Endothelial cell of umbilical vein (primary cell): ENCODE results near the gene XYLT1. TPM values are rescaled to one million over a fixed set of nuclear protein-coding genes. Genes with fewer than 3 reads are reported as not detected.

Experiments
- BruUV-seq: library from RNA; stranded (reverse); fragments of 400-500 nt; replicated peaks from 2 replicates; lab custom pipeline; 2021; lab: Mats Ljungman, UMichigan
- CTCF ChIA-PET: fragments of 300-600, 350-600 bp; sonication (Branson Sonifier 250); formaldehyde crosslinking; loops from one replicate; lab custom pipeline; 2021; ENCODE audit warnings: antibody characterized with exemption, inconsistent platforms; lab: Charles Lee
- POLR2A ChIA-PET: fragments of 300-600, 350-600 bp; sonication (Branson Sonifier 250); formaldehyde crosslinking; loops from one replicate; lab custom pipeline; 2021; ENCODE audit warnings: antibody characterized with exemption, inconsistent platforms; lab: Charles Lee
- DNase-seq: peaks from one replicate; pipeline ENCODE4 v3.0.0-alpha.2; 2011; ENCODE audit warnings: low read depth, low spot score
- FAIRE-seq: peaks from 2 replicates; lab custom pipeline; 2011; peaks lifted over from hg19 to GRCh38; lab: Jason Lieb, UNC
- H2AFZ ChIP-seq: 2 replicates; pipeline ENCODE4 v1.6.0; 2012; ENCODE audit warnings: low read depth, low read length, control low read depth, inconsistent platforms
- H3K27ac ChIP-seq: 2 replicates; pipeline ENCODE4 v1.5.1; 2011; ENCODE audit warnings: low read depth, mild to moderate bottlenecking, control low read depth, low read length, moderate library complexity; ENCODE audit not compliant: insufficient read depth
- H3K27me3 ChIP-seq, 2 experiments: 2 replicates each; pipeline versions ENCODE4 v1.6.0 to v1.6.1; 2011; ENCODE audit warnings: low read length in 2 of 2, mixed read lengths in 1 of 2; ENCODE audit not compliant: control insufficient read depth in 2 of 2, insufficient read depth in 2 of 2
- H3K36me3 ChIP-seq, 2 experiments: 2 replicates in 1 of 2; 3 replicates in 1 of 2; pipeline ENCODE4 v1.5.1; 2011; ENCODE audit warnings: low read length in 2 of 2, mild to moderate bottlenecking in 1 of 2, moderate library complexity in 1 of 2; ENCODE audit not compliant: control insufficient read depth in 2 of 2, insufficient read depth in 2 of 2; ENCODE audit errors: extremely low read depth in 1 of 2
- H3K4me1 ChIP-seq: 3 replicates; pipeline ENCODE4 v1.5.1; 2011; ENCODE audit warnings: mild to moderate bottlenecking, low read length; ENCODE audit not compliant: control insufficient read depth, insufficient read depth; ENCODE audit errors: extremely low read depth
- H3K4me2 ChIP-seq: 2 replicates; pipeline ENCODE4 v1.6.1; 2011; ENCODE audit warnings: low read length, control low read depth, mixed read lengths; ENCODE audit not compliant: insufficient read depth
- H3K4me3 ChIP-seq, 3 experiments: fragments of 200-600 bp in 1 of 3; sonication (generic), shearing (Covaris generic) in 1 of 3; replicated peaks in 1 of 3; 2 replicates each; pipeline ENCODE4 v1.5.1; 2011 to 2016; ENCODE audit warnings: control low read depth in 3 of 3, low read length in 3 of 3, mild to moderate bottlenecking in 2 of 3, inconsistent platforms in 1 of 3, low read depth in 1 of 3, moderate library complexity in 1 of 3; ENCODE audit not compliant: insufficient read depth in 1 of 3
- H3K79me2 ChIP-seq: 2 replicates; pipeline ENCODE4 v1.6.0; 2012; ENCODE audit warnings: low read length, inconsistent platforms; ENCODE audit not compliant: control insufficient read depth, insufficient read depth
- H3K9ac ChIP-seq: replicated peaks from 2 replicates; pipeline ENCODE3; 2011; ENCODE audit warnings: low read length, control low read depth; ENCODE audit not compliant: insufficient read depth; ENCODE audit errors: extremely low read depth
- H3K9me1 ChIP-seq: replicated peaks from 3 replicates; pipeline ENCODE4 v1.6.0; 2011; ENCODE audit warnings: mild to moderate bottlenecking, low read length; ENCODE audit not compliant: control insufficient read depth, insufficient read depth; ENCODE audit errors: extremely low read depth
- H3K9me3 ChIP-seq: replicated peaks from 2 replicates; pipeline ENCODE4 v1.5.1; 2012; ENCODE audit warnings: low read length, inconsistent platforms; ENCODE audit not compliant: control insufficient read depth, insufficient read depth
- H4K20me1 ChIP-seq: replicated peaks from 2 replicates; pipeline ENCODE3; 2011; ENCODE audit warnings: mild to moderate bottlenecking, low read length; ENCODE audit not compliant: control insufficient read depth, insufficient read depth; ENCODE audit errors: extremely low read depth
- EZH2 ChIP-seq: IDR thresholded peaks from 2 replicates; pipeline ENCODE4 v1.6.1; 2012; ENCODE audit warnings: borderline replicate concordance, low read depth, mild to moderate bottlenecking, moderate library complexity, low read length, inconsistent platforms; ENCODE audit not compliant: severe bottlenecking
- FOS ChIP-seq: IDR thresholded peaks from 2 replicates; pipeline ENCODE4 v1.6.1; 2011; ENCODE audit warnings: mild to moderate bottlenecking, low read length, moderate library complexity, borderline replicate concordance; ENCODE audit not compliant: insufficient read depth
- GATA2 ChIP-seq: IDR thresholded peaks from 2 replicates; pipeline ENCODE4 v1.7.0; 2011; ENCODE audit warnings: low read depth, mild to moderate bottlenecking, moderate library complexity, mixed read lengths, low read length; ENCODE audit not compliant: insufficient read length, insufficient read depth
- JUN ChIP-seq: IDR thresholded peaks from 2 replicates; pipeline ENCODE4 v1.6.1; 2011; ENCODE audit warnings: borderline replicate concordance, low read depth; ENCODE audit not compliant: insufficient read length, insufficient read depth
- MAX ChIP-seq: IDR thresholded peaks from 2 replicates; pipeline ENCODE4 v1.6.1; 2011; ENCODE audit not compliant: insufficient read depth, insufficient read length
- MYC ChIP-seq: IDR thresholded peaks from one replicate; pipeline ENCODE4 v1.6.1; 2011; ENCODE audit warnings: mild to moderate bottlenecking, low read depth, low read length
- POLR2A ChIP-seq: IDR thresholded peaks from 2 replicates; pipeline ENCODE4 v1.6.1; 2012; ENCODE audit warnings: low read depth, mild to moderate bottlenecking, control low read depth, low read length
- POLR2AphosphoS5 ChIP-seq: IDR thresholded peaks from 2 replicates; pipeline ENCODE4 v1.6.1; 2012; ENCODE audit warnings: low read depth, mild to moderate bottlenecking, control low read depth, low read length, moderate library complexity; ENCODE audit not compliant: insufficient read depth
- dilution Hi-C: fragments of 300-500 bp; cut with MboI; formaldehyde crosslinking; loops from one replicate; pipeline ENCODE4 v1.15.0; 2019; ENCODE audit warnings: low sequenced_read_pairs; ENCODE audit not compliant: extremely low pct_ligation_motif_present
- intact Hi-C: fragments of 100-400 bp; cut with micrococcal nuclease; formaldehyde crosslinking; loops from one replicate; pipeline ENCODE4 v1.10.0; 2022
- polyA plus RNA-seq, 4 experiments: library from polyadenylated mRNA; depleted of rRNA in 3 of 4; stranded (reverse) in 3 of 4; unstranded in 1 of 4; fragments of >200 nt; gene quantifications; 2 replicates each; pipeline versions ENCODE4 v1.2.1 to v1.2.3, GENCODE V29; 2011 to 2012; ENCODE audit warnings: missing spikeins in 1 of 4
- total RNA-seq: library from RNA; stranded (reverse); gene quantifications from 2 replicates; pipeline ENCODE4 v1.2.3, GENCODE V29; 2021
- TF ChIP-seq, protein P1 (sequence below), 2 donors: IDR thresholded peaks; 1 replicate in 1 of 2; 2 replicates in 1 of 2; pipeline ENCODE4 v1.5.1; 2011; ENCODE audit warnings: low read length in 2 of 2, mild to moderate bottlenecking in 2 of 2, moderate library complexity in 2 of 2, control low read depth in 1 of 2, inconsistent platforms in 1 of 2, low read depth in 1 of 2; ENCODE audit not compliant: insufficient read depth in 1 of 2; ENCODE audit errors: extremely low read depth in 1 of 2

XYLT1 gene
- total and polyA plus RNA-seq, 2 donors (not counting 3 experiments of a cell fraction or from before 2014, with no cell fraction given): 0.63 to 2.9 TPM

DNA sequence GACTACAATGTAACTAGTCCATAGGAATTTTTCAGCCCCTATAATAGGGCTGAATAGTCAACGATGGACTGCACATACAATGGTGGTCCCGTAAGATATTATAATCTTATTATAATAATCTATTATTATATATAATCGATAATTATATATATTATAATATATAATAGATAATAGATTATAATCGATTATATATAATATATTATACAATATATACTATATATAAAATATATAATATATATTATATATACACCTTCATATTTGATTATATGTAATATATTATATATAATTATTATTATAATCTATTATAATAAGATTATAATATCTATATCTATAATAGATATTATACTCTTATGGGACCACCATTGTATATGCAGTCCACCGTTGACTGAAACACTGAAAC, 238.8 kb downstream of the XYLT1 start:
- CTCF ChIA-PET: no interaction called here
- Histone ChIP-seq H3K9me3 (no peaks in the 10 kb centered on the region), H4K20me1 (no peaks in the 10 kb centered on the region), H2AFZ (no peak overlapping the region), H3K4me1 (no peaks in the 10 kb centered on the region), H3K4me2 (no peak overlapping the region), H3K27me3 (no peaks in the 10 kb centered on the region), H3K36me3 (no peaks in the 10 kb centered on the region), H3K9ac (no peak overlapping the region), H3K79me2 (no peaks in the 10 kb centered on the region), H3K9me1 (no peaks in the 10 kb centered on the region), H3K4me3 (no peak overlapping the region), H3K27ac (no peak overlapping the region)
- FAIRE-seq (no peak), DNase-seq (no peak)
- intact Hi-C loops: no loop called here
- dilution Hi-C loops: no loop called here
- TF ChIP-seq JUN: no peak
- TF ChIP-seq, protein P1, sequence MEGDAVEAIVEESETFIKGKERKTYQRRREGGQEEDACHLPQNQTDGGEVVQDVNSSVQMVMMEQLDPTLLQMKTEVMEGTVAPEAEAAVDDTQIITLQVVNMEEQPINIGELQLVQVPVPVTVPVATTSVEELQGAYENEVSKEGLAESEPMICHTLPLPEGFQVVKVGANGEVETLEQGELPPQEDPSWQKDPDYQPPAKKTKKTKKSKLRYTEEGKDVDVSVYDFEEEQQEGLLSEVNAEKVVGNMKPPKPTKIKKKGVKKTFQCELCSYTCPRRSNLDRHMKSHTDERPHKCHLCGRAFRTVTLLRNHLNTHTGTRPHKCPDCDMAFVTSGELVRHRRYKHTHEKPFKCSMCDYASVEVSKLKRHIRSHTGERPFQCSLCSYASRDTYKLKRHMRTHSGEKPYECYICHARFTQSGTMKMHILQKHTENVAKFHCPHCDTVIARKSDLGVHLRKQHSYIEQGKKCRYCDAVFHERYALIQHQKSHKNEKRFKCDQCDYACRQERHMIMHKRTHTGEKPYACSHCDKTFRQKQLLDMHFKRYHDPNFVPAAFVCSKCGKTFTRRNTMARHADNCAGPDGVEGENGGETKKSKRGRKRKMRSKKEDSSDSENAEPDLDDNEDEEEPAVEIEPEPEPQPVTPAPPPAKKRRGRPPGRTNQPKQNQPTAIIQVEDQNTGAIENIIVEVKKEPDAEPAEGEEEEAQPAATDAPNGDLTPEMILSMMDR (IDR thresholded peaks at IDR 0.05; ENCODE audit: extremely low read depth in 1 of 2, insufficient read depth in 1 of 2, low read depth in 1 of 2, low read length in 2 of 2): no peak
- no TSS peak for BruUV-seq
- POLR2A ChIA-PET: no interaction called here

DNA sequence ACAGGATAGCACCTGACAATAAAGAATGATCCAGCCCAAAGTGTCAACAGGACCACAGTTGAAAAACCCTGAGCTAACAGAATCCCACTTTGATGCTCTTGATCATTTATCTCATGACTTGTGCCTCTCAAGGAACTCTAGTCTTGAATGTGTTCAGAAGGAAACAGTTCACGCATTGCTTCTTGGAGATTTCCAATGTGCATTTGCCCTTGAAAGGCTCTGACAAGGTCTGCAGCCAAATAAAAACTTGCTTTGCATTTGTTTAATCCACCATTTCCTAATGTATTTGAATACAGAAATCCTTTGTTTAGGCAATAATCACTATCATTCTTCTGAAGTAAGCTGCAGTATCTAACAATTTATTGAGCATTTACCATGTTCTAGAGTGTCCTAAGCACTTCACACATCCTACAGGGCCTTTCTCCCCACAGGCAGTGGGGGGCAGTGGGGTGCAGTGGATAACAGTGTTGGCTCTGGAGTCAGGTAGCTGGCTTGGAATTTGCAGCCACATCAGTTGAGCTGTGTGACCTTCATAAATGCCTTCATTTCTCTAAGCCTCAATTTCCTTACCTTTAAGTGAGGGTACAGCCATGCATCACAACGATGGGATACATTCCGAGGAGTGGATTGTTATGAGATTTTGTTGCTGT, 239.7 kb downstream of the XYLT1 start:
- Histone ChIP-seq H3K79me2 (no peaks in the 10 kb centered on the region), H3K9me3 (no peaks in the 10 kb centered on the region), H3K27ac (no peak overlapping the region), H3K4me3 (no peak overlapping the region), H3K9ac (no peak overlapping the region), H2AFZ (no peak overlapping the region), H3K36me3 (no peaks in the 10 kb centered on the region), H3K4me1 (no peaks in the 10 kb centered on the region), H3K4me2 (no peak overlapping the region), H3K9me1 (no peaks in the 10 kb centered on the region), H3K27me3 (no peaks in the 10 kb centered on the region), H4K20me1 (no peaks in the 10 kb centered on the region)
- dilution Hi-C loops (no loop called here), intact Hi-C loops (no loop called here)
- TF ChIP-seq MYC (no peak), POLR2A (no peak), JUN (no peak), POLR2AphosphoS5 (no peak), MAX (no peak), EZH2 (no peak), GATA2 (no peak), FOS (no peak)
- TF ChIP-seq, protein P1 (IDR thresholded peaks at IDR 0.05; ENCODE audit: extremely low read depth in 1 of 2, insufficient read depth in 1 of 2, low read depth in 1 of 2, low read length in 2 of 2): no peak
- DNase-seq: no peak
- FAIRE-seq: no peak
- no TSS peak for BruUV-seq
- POLR2A ChIA-PET: no interaction called here
- CTCF ChIA-PET: no interaction called here
